GM12872 (cell line): ENCODE data around the gene ACP1.

Experiments
- CTCF ChIP-seq: IDR thresholded peaks from 3 replicates; pipeline ENCODE4 v1.5.1; 2011; ENCODE audit warnings: low read depth, mild to moderate bottlenecking, low read length, moderate library complexity; ENCODE audit not compliant: insufficient read depth

Gene ACP1

GRCh38 chr2:286774-287392 is 22.1 kb downstream of the ACP1 start:
- TF ChIP-seq CTCF: no peak

- no peak for TF ChIP-seq CTCF
Measured at GRCh38 chr2:287471-287885, 22.7 kb downstream of the ACP1 start.

GRCh38 chr2:287911-288757 is 23.4 kb downstream of the ACP1 start, which contains the start of gene ALKAL2:
Gene ALKAL2 (minus strand): TSS chr2:288091. CDS start chr2:287835, 256 bp downstream.
- TF ChIP-seq CTCF: no peak

- no peak for TF ChIP-seq CTCF
Measured at GRCh38 chr2:288758-289361, 24.1 kb downstream of the ACP1 start.

GRCh38 chr2:289362-290089 is 24.8 kb downstream of the ACP1 start:
- TF ChIP-seq CTCF: no peak

GRCh38 chr2:290090-290722 is 25.5 kb downstream of the ACP1 start:
- peak; percentile 63 for TF ChIP-seq CTCF
